ENCODE measurements around the gene STX2.

DNA sequence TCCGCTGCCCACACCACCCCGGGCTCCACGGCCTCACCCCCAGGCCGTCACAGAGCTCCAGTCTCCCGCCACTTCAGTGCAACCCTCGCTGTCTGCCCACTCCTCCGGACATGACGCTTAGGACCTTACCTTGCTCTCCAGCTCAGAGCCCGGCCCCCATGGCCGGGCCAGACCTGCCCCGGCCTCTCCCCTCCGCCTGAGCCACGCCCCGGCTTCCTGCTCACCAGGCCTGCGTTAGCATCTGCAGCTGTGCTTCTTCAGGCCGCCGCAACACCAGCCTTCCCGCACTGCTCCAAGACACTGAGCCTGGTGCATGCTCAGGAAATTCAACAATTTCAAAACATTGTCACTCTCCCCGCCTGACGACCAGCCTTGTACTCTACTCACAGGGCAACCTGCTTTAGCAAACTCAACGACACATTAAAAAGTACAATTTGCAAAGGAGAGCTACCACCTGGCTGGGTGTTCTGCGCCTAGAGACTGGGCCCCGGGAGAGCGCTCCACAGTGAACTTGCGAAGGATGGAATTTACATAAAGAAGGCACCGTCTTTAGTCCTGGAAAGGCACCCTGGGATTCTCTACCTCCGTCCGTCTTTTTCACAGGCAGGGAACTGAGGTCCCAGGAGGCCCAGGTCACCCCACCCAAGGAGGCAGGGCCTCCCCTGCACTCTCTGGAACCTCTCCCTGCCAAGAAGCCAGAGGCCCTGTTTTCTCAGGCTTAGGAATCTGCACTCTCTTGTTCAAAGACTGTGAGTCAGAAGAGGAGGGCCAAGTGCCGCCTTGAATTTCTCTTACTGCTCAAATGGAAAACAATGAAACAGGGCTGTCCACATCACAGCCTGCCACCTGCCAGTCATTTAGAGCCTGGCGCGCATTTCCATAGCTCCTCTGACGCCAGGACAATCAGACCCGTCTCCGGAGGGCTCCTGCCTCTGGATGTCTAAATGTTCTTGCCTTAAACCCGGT is 51.3 kb downstream of the STX2 start:
- TF ChIP-seq, protein P1, sequence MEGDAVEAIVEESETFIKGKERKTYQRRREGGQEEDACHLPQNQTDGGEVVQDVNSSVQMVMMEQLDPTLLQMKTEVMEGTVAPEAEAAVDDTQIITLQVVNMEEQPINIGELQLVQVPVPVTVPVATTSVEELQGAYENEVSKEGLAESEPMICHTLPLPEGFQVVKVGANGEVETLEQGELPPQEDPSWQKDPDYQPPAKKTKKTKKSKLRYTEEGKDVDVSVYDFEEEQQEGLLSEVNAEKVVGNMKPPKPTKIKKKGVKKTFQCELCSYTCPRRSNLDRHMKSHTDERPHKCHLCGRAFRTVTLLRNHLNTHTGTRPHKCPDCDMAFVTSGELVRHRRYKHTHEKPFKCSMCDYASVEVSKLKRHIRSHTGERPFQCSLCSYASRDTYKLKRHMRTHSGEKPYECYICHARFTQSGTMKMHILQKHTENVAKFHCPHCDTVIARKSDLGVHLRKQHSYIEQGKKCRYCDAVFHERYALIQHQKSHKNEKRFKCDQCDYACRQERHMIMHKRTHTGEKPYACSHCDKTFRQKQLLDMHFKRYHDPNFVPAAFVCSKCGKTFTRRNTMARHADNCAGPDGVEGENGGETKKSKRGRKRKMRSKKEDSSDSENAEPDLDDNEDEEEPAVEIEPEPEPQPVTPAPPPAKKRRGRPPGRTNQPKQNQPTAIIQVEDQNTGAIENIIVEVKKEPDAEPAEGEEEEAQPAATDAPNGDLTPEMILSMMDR (IDR thresholded peaks at IDR 0.05), result no peak
- TF ChIP-seq POLR2AphosphoS5 (IDR thresholded peaks at IDR 0.05) (no peak), POLR2A (IDR thresholded peaks at IDR 0.05) (no peak)

Data from prostate gland (tissue), 2 donors.